Ishikawa (cell line): ENCODE measurements around the gene SPATA2L.

Experiments
- CEBPB ChIP-seq: IDR thresholded peaks from 2 replicates; pipeline ENCODE4 v1.6.1; 2012
- CREB1 ChIP-seq: IDR thresholded peaks from 2 replicates; pipeline ENCODE4 v1.6.1; 2012; ENCODE audit warnings: low read depth
- EGR1 ChIP-seq: IDR thresholded peaks from 2 replicates; pipeline ENCODE4 v1.6.1; 2012
- EP300 ChIP-seq: IDR thresholded peaks from 2 replicates; pipeline ENCODE4 v1.6.1; 2012; ENCODE audit warnings: borderline replicate concordance
- FOXM1 ChIP-seq: IDR thresholded peaks from 2 replicates; pipeline ENCODE4 v1.6.1; 2012; ENCODE audit warnings: low read depth, borderline replicate concordance
- MAX ChIP-seq: IDR thresholded peaks from 2 replicates; pipeline ENCODE4 v1.6.1; 2012
- NFIC ChIP-seq: IDR thresholded peaks from 2 replicates; pipeline ENCODE4 v1.6.1; 2012
- RAD21 ChIP-seq: IDR thresholded peaks from 2 replicates; pipeline ENCODE4 v1.6.1; 2012; ENCODE audit warnings: low read depth
- REST ChIP-seq: IDR thresholded peaks from 2 replicates; pipeline ENCODE4 v1.6.1; 2012; ENCODE audit warnings: low read depth, mild to moderate bottlenecking
- TAF1 ChIP-seq: IDR thresholded peaks from 2 replicates; pipeline ENCODE4 v1.6.1; 2012; ENCODE audit warnings: low read depth, mild to moderate bottlenecking
- TCF12 ChIP-seq: IDR thresholded peaks from 2 replicates; pipeline ENCODE4 v1.6.1; 2012; ENCODE audit warnings: low read depth
- TEAD4 ChIP-seq: IDR thresholded peaks from 2 replicates; pipeline ENCODE4 v1.6.1; 2012
- USF1 ChIP-seq: IDR thresholded peaks from 2 replicates; pipeline ENCODE4 v1.6.1; 2012
- YY1 ChIP-seq: IDR thresholded peaks from 2 replicates; pipeline ENCODE4 v1.6.1; 2012; ENCODE audit warnings: low read depth
- ZBTB7A ChIP-seq: IDR thresholded peaks from 2 replicates; pipeline ENCODE4 v1.6.1; 2012; ENCODE audit warnings: low read depth

The SPATA2L gene

GRCh38 chr16:89700649-89701424, 668 bp downstream of the SPATA2L start:
- peak; percentile 41; the same call in 1 of the 2 replicates for TF ChIP-seq RAD21
- TF ChIP-seq YY1: no peak
- peak; percentile 22; the same call in 1 of the 2 replicates for TF ChIP-seq TEAD4
- no peak for TF ChIP-seq TAF1
- TF ChIP-seq USF1: no peak
- TF ChIP-seq FOXM1: no peak
- TF ChIP-seq NFIC: no peak
- no peak for TF ChIP-seq TCF12
- no peak for TF ChIP-seq REST
- TF ChIP-seq MAX: peak; percentile 82
- TF ChIP-seq ZBTB7A: peak; percentile 91
- TF ChIP-seq CEBPB: no peak

GRCh38 chr16:89700100-89700648, 1.3 kb downstream of the SPATA2L start:
- TF ChIP-seq TCF12 (peak; percentile 57; the same call in 1 of the 2 replicates), EP300 (peak; percentile 46; the same call in 1 of the 2 replicates), TAF1 (peak; percentile 42), EGR1 (peak; percentile 97), TEAD4 (0 out of 2 replicates have a peak, but pooled peaks have one; percentile 33), NFIC (0 out of 2 replicates have a peak, but pooled peaks have one; percentile 14), USF1 (peak; percentile 98), REST (no peak), ZBTB7A (no peak), FOXM1 (peak; percentile 13; the same call in 1 of the 2 replicates), MAX (peak; percentile 79), YY1 (no peak), CREB1 (peak; percentile 85), RAD21 (peak; percentile 54; the same call in 1 of the 2 replicates), CEBPB (no peak)

- TF ChIP-seq TEAD4 (no peak), REST (no peak), CEBPB (no peak), EP300 (no peak), CREB1 (no peak), EGR1 (no peak), RAD21 (no peak), USF1 (no peak), FOXM1 (no peak), YY1 (no peak), ZBTB7A (no peak)
Measured at GRCh38 chr16:89697616-89698331, 3.7 kb downstream of the SPATA2L start.
